ENCODE results near the gene ESPNL.
A peak's percentile ranks its signal among the peaks of the same experiment; 100 is the strongest.

The ESPNL gene

GRCh38 chr2:238098901-238099713 lies 1.0 kb upstream of the ESPNL start:
- peak; percentile 13 for DNase-seq
- Mint-ChIP-seq H3K9me3 (no peaks in the 10 kb centered on the region), H3K27ac (no peak overlapping the region), H3K4me1 (no peaks in the 10 kb centered on the region), H3K36me3 (peaks cover 6% of the 10 kb centered on the region), H3K27me3 (peaks cover under 1% of the 10 kb centered on the region), H3K4me3 (no peak overlapping the region)
- CTCF ChIA-PET, result no interaction called here

- H3K27ac Mint-ChIP-seq, result no peak overlapping the region
- DNase-seq, result peak; percentile 18
Observed at GRCh38 chr2:238099714-238100048, 459 bp upstream of the ESPNL start.

GRCh38 chr2:238100821-238101771 lies 956 bp downstream of the ESPNL start:
- CTCF ChIA-PET, result no interaction called here
- no peak overlapping the region for H3K27ac Mint-ChIP-seq
- DNase-seq, result peak; percentile 18
- no peaks in the 10 kb centered on the region for H3K4me1 Mint-ChIP-seq
- no peak overlapping the region for H3K4me3 Mint-ChIP-seq
- H3K36me3 Mint-ChIP-seq, result peaks cover 3% of the 10 kb centered on the region
- peaks cover 4% of the 10 kb centered on the region for H3K27me3 Mint-ChIP-seq
- no peaks in the 10 kb centered on the region for H3K9me3 Mint-ChIP-seq

More at GRCh38 chr2:238099714-238100048, 459 bp upstream of the ESPNL start:
- no peaks in the 10 kb centered on the region for H3K4me1 Mint-ChIP-seq
- CTCF ChIA-PET, result no interaction called here
- H3K4me3 Mint-ChIP-seq, result no peak overlapping the region
- H3K36me3 Mint-ChIP-seq, result peaks cover 6% of the 10 kb centered on the region
- no peaks in the 10 kb centered on the region for H3K9me3 Mint-ChIP-seq
- H3K27me3 Mint-ChIP-seq, result peaks cover 4% of the 10 kb centered on the region

GRCh38 chr2:238101891-238102841 lies 2.0 kb downstream of the ESPNL start:
- H3K27ac Mint-ChIP-seq, result no peak overlapping the region
- CTCF ChIA-PET, result no interaction called here
- H3K36me3 Mint-ChIP-seq, result no peaks in the 10 kb centered on the region
- peaks cover 4% of the 10 kb centered on the region for H3K27me3 Mint-ChIP-seq
- H3K9me3 Mint-ChIP-seq, result no peaks in the 10 kb centered on the region
- no peak overlapping the region for H3K4me3 Mint-ChIP-seq
- DNase-seq, result peak; percentile 19
- H3K4me1 Mint-ChIP-seq, result no peaks in the 10 kb centered on the region

GRCh38 chr2:238102865-238103264 lies 2.7 kb downstream of the ESPNL start:
- CTCF ChIA-PET, result no interaction called here
- DNase-seq, result peak; percentile 14
- H3K36me3 Mint-ChIP-seq, result no peaks in the 10 kb centered on the region
- H3K4me3 Mint-ChIP-seq, result no peak overlapping the region
- H3K9me3 Mint-ChIP-seq, result no peaks in the 10 kb centered on the region
- H3K4me1 Mint-ChIP-seq, result peaks cover 6% of the 10 kb centered on the region
- peaks cover 4% of the 10 kb centered on the region for H3K27me3 Mint-ChIP-seq
- H3K27ac Mint-ChIP-seq, result no peak overlapping the region

- Mint-ChIP-seq H3K4me1 (peaks cover 13% of the 10 kb centered on the region), H3K27ac (no peak overlapping the region), H3K9me3 (no peaks in the 10 kb centered on the region), H3K4me3 (no peak overlapping the region), H3K36me3 (no peaks in the 10 kb centered on the region), H3K27me3 (peaks cover 4% of the 10 kb centered on the region)
- CTCF ChIA-PET, result no interaction called here
- peak; percentile 19 for DNase-seq
Observed at GRCh38 chr2:238103465-238104225, 3.5 kb downstream of the ESPNL start.

- no peaks in the 10 kb centered on the region for H3K9me3 Mint-ChIP-seq
- CTCF ChIA-PET, result no interaction called here
- H3K36me3 Mint-ChIP-seq, result no peaks in the 10 kb centered on the region
- H3K4me3 Mint-ChIP-seq, result no peak overlapping the region
- H3K4me1 Mint-ChIP-seq, result peaks cover 19% of the 10 kb centered on the region
- H3K27me3 Mint-ChIP-seq, result peaks cover 4% of the 10 kb centered on the region
- no peak overlapping the region for H3K27ac Mint-ChIP-seq
- DNase-seq, result peak; percentile 11
Observed at GRCh38 chr2:238104226-238104690, 4.1 kb downstream of the ESPNL start.

- CTCF ChIA-PET, result no interaction called here
- Mint-ChIP-seq H3K4me3 (no peak overlapping the region), H3K4me1 (peaks cover 22% of the 10 kb centered on the region)
Observed at GRCh38 chr2:238104691-238105371, 4.7 kb downstream of the ESPNL start.

GRCh38 chr2:238105506-238106338 lies 5.6 kb downstream of the ESPNL start:
- H3K27ac Mint-ChIP-seq, result no peak overlapping the region
- H3K36me3 Mint-ChIP-seq, result no peaks in the 10 kb centered on the region
- H3K9me3 Mint-ChIP-seq, result no peaks in the 10 kb centered on the region
- H3K4me3 Mint-ChIP-seq, result no peak overlapping the region
- CTCF ChIA-PET, result interaction anchor here (0.9 to 1.1 kb wide), 2 partner anchors 34 to 37 kb away, joined by 3 to 4 read pairs; no protein-coding TSS in a partner anchor
- peaks cover 22% of the 10 kb centered on the region for H3K4me1 Mint-ChIP-seq
- H3K27me3 Mint-ChIP-seq, result peaks cover 4% of the 10 kb centered on the region
- peak; percentile 19 for DNase-seq

More at GRCh38 chr2:238104691-238105371, 4.7 kb downstream of the ESPNL start:
- peak; percentile 18 for DNase-seq
- no peak overlapping the region for H3K27ac Mint-ChIP-seq
- no peaks in the 10 kb centered on the region for H3K9me3 Mint-ChIP-seq
- H3K27me3 Mint-ChIP-seq, result peaks cover 4% of the 10 kb centered on the region
- no peaks in the 10 kb centered on the region for H3K36me3 Mint-ChIP-seq

GRCh38 chr2:238106339-238106697 lies 6.2 kb downstream of the ESPNL start:
- CTCF ChIA-PET, result interaction anchor here (0.9 to 1.1 kb wide), 2 partner anchors 33 to 38 kb away, joined by 3 to 4 read pairs; no protein-coding TSS in a partner anchor
- no peaks in the 10 kb centered on the region for H3K9me3 Mint-ChIP-seq
- H3K36me3 Mint-ChIP-seq, result no peaks in the 10 kb centered on the region
- peaks cover 22% of the 10 kb centered on the region for H3K4me1 Mint-ChIP-seq
- no peak overlapping the region for H3K4me3 Mint-ChIP-seq
- peak; percentile 19 for DNase-seq
- H3K27ac Mint-ChIP-seq, result no peak overlapping the region
- H3K27me3 Mint-ChIP-seq, result peaks cover 4% of the 10 kb centered on the region

- Mint-ChIP-seq H3K27me3 (peaks cover 4% of the 10 kb centered on the region), H3K4me3 (no peak overlapping the region), H3K9me3 (no peaks in the 10 kb centered on the region), H3K36me3 (no peaks in the 10 kb centered on the region), H3K4me1 (peaks cover 22% of the 10 kb centered on the region), H3K27ac (no peak overlapping the region)
- peak; percentile 26 for DNase-seq
- CTCF ChIA-PET, result interaction anchor here (0.8 to 1.1 kb wide), 3 partner anchors 32 to 249 kb away, joined by 3 to 4 read pairs (median 3); no protein-coding TSS in a partner anchor
Observed at GRCh38 chr2:238106698-238107524, 6.8 kb downstream of the ESPNL start.

All from activated naive CD4-positive, alpha-beta T cell treated with anti-CD3 and anti-CD28 coated beads, Interleukin-2, amount 10 ng/mL, durations not matched to agents 7 days and 5 days (primary cell).